ENCODE results near the gene UQCC5.

The UQCC5 gene

DNA sequence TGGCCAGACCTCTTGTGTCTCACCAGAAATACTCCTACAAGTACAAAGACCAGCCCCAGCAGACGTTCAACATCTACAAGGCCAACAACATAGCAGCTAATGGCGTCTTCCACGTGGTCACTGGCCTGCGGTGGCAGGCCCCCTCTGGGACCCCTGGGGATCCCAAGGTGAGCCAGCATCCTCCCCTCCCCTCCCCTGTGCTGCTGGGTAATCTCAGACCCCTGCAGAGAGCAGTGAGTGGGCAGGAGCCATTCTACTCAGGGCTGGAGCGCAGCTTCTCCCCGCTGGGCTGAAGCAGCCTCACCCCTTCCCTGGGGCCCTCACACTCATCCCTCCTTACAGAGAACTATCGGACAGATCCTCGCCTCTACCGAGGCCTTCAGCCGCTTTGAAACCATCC is 31.4 kb upstream of the UQCC5 start:
- no peak for DNase-seq

DNA sequence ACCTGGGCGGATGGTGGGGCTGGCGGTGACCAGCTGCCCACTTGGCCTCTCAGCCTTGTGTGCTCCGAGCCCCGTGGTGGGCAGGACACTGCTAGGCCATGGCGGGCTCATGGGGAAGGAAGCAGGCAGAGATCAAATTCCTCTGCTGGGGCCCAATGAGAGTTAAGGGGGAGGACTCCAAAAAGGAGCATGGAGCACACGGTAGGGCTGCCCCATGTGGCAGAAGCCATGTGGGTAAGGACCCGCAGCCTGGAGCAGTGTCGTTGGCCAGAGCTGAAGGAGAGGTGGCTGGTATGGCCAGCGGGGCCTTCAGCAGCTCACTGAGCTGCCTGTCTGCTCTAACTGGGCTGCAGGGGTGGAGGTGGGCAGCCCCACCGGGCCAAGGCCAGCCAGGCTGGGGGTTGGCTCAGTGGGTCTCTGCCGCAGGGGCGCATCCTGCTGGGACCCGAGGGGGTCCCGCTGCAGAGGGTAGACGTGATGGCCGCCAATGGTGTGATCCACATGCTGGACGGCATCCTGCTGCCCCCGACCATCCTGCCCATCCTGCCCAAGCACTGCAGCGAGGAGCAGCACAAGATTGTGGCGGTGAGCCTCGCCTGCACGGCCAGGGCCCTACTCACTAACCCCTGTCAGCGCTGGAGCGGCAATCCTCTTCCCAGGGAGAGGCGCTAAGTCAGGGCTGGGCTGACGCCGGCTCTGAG is 30.0 kb upstream of the UQCC5 start:
- no peak for DNase-seq

DNA sequence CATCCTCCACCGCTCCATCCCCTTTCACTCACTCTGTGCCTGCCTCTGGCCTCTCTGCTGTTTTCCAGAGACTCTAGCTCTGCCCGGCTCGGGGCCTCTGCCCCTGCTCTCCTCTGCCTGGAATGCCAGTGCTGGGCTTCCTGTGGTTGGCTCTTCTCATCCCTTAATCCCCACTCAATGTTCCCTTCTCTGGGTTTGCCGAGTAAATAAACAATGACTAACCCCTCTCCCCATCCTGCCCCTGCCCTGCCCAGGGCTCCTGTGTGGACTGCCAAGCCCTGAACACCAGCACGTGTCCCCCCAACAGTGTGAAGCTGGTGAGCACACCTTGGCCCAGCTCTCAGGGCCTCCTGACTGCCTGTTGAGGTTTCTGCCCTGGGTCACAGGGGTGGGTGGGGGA is 29.0 kb upstream of the UQCC5 start:
- no peak for DNase-seq

DNA sequence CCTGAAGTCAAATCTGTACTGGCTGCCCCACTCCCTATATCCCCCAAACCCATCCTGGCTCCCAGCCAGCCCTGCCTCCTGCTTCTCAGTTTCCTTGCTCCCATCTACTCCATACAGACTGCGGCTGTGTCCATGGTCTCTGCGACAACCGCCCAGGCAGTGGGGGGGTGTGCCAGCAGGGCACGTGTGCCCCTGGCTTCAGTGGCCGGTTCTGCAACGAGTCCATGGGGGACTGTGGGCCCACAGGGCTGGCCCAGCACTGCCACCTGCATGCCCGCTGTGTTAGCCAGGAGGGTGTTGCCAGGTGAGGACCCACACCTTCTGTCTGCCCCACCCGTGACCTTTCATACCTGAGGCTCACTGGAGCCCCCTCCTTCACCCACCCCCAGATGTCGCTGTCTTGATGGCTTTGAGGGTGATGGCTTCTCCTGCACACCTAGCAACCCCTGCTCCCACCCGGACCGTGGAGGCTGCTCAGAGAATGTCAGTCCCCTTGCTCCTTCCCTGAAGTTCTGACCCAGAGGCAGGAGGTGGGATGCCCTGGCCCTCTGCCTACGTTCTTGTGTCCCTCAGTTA is 26.6 kb upstream of the UQCC5 start:
- DNase-seq: no peak

DNA sequence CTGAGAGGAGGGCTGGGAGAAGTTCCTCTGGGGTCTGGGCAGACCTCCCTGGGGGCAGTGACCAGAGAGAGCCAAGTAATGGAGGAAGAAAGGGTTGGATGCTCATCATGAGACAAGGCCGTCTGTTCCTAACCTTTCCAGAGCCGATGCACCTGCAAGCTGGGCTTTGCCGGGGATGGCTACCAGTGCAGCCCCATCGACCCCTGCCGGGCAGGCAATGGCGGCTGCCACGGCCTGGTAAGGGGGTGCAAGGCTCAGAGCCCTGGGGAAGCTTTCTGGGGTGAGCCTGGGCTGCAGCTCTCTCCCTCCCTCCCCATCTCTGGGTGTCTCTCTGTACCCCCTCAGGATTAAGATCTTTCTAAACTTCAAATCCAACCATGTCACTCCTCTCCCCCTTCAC is 24.9 kb upstream of the UQCC5 start:
- no peak for DNase-seq

DNA sequence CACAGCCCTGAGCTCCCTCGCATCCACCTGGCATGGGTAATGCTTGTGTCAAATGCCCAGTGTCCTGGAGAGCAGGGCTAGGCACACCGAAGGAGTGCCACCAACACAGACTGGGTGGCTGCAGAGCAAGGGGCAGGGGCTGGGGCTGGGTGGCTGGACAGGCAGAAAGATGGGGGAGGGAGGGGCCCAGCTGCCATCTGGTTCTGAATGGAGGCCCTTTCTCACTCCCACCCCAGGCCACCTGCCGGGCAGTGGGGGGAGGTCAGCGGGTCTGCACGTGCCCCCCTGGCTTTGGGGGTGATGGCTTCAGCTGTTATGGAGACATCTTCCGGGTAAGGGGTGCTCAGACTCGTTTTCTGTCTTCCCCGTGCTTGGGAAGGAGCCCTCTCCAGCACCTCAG is 24.3 kb upstream of the UQCC5 start:
- no peak for DNase-seq

DNA sequence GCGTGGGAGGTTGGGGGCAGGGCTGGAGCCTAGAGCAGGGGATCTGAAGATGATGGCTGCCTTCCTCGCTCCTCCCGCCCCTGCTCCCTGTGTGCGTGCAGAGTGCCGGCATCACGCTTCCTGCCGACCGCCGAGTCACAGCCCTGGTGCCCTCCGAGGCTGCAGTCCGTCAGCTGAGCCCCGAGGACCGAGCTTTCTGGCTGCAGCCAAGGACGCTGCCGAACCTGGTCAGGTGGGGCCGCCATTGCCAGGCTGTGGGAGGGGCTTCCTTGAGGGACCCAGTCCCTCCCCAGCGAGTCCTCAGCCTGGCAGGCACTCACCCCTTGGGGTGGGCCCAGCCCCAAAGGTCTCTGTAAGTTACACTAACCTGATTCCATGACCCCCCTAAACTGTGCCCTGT is 23.7 kb upstream of the UQCC5 start:
- DNase-seq: no peak

DNA sequence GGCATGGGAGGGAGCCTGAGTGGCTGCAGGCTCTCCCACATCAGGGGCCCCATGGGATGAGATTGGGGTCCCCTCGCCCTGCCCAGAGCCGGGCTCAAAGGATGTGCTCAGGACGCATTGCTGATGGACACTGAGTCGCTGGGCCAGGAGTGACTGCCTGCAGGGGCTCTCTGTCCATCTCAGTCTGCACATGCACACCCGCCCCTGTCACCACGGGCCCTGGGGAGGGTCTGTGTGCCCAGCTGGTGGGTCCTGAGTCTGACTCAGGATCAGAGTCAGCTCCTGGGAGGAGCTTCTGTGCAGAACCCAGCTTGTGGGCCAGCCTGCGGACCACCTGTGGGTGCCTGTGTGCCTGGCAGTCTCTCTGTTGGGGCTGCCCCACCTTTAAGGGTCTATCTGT is 23.1 kb upstream of the UQCC5 start:
- DNase-seq: no peak

DNA sequence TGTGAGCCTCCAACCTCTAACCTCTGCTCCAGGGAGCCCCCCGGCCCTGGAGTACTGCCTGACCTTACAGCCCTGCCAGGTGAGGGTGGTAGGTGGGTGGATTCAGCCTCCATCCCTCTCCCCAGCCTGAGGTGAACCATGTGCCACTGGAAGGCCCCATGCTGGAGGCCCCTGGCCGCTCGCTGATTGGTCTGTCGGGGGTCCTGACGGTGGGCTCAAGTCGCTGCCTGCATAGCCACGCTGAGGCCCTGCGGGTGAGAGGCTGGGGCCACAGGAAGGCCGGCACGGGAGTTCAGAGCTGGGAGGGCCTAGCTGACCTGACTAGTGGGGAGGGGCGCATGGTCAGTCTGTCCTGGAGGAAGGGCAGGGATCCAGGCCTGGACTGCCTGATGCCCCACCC is 21.8 kb upstream of the UQCC5 start:
- no peak for DNase-seq

DNA sequence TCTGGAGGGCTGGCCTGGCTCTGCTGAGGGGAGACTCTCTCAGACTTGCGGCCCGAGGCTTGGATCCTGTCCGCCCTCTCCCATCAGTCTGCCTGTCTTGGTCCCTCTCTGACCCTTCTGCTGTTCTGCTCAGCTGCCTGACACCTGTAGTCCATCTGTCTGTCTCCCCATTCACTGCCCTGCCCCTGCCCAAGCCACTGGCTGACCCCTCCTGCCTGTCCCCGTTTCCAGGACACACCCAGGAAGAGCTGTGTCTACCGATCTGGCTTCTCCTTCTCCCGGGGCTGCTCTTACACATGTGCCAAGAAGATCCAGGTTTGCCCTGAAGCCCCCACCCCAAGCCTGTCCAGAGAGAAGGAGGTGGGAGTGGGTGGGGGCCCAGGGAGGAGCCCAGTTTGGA is 21.2 kb upstream of the UQCC5 start:
- DNase-seq: no peak

DNA sequence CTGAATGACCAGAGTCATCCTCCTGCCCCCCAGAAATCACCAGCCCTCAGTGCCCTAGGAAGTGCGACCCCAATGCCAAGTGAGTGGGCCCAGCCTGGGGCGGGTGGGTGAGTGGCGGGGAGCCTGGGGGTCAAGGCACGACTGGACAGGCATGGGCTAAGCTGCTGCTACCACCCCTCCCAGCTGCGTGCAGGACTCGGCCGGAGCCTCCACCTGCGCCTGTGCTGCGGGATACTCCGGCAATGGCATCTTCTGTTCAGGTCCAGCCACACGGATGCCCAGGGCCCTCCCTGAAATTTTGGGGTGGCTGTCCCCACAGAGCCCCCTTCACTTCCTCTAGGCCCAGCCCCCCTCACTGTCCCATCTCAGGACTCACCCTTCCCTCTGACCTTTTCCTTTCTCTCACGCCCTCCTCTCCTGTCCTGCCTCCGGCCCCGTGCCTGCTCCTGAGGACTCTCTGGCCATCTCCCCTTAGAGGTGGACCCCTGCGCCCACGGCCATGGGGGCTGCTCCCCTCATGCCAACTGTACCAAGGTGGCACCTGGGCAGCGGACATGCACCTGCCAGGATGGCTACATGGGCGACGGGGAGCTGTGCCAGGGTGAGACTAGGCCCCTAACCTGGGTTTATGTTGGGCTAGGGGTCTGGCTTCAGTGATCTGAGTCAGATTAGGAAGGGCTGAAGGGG is 19.8 kb upstream of the UQCC5 start:
- no peak for DNase-seq

DNA sequence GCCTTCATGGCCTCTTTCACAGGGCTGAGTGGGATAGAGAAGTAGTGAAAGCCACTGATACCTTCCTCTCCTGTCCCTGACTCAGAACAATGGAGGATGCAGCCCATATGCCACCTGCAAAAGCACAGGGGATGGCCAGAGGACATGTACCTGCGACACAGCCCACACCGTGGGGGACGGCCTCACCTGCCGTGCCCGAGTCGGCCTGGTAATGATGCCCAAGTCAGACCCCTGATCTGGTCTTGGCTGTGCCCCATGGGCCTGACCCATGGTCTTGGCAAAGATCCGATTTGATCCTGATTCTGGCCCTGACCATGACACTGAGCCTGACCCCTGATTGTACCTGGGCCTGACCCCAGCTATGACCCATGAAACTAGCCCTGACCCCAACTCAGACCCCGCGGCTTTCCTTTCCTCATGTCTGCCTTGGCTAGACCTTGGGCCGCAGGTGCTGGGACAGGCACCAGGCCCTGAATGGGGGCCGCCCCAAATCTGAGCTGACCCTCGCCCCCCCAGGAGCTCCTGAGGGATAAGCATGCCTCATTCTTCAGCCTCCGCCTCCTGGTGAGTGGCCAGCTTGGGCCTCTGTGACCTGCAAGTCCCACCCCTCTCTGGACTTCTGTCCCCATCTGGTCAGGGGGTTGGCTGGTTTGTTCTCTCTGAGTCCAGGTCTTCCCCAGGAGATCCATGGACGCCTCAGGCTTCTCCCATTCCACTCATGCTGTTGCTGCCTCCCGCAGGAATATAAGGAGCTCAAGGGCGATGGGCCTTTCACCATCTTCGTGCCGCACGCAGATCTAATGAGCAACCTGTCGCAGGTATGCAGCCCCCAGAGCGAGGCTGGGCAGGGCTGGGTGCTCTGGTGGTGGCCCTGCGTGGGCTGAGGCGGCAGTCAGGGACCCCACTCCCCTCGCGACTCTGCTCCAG is 18.3 kb upstream of the UQCC5 start:
- DNase-seq: no peak

DNA sequence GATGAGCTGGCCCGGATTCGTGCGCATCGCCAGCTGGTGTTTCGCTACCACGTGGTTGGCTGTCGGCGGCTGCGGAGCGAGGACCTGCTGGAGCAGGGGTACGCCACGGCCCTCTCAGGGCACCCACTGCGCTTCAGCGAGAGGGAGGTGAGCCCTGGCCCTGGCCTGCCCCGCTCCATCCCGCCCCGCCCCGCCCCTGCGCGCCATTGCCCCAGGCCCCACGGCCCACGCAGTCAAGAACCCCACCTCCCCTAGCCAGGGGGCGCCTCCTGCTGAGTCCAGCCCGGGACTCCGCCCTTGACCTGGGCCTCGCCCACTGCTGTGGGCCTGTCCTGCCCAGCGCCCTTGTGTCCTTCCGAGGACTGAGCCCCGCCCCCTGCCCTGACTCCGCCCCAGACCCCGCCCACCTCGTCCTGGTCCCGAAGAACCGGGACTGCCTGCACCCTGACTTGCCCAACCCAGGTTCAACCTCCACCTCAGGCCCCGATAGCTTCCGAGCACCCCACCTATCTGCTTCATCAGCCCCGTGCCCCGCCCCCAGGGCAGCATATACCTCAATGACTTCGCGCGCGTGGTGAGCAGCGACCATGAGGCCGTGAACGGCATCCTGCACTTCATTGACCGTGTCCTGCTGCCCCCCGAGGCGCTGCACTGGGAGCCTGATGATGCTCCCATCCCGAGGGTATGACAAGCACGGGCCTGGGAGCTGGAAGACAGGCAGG is 17.5 kb upstream of the UQCC5 start:
- no peak for DNase-seq

DNA sequence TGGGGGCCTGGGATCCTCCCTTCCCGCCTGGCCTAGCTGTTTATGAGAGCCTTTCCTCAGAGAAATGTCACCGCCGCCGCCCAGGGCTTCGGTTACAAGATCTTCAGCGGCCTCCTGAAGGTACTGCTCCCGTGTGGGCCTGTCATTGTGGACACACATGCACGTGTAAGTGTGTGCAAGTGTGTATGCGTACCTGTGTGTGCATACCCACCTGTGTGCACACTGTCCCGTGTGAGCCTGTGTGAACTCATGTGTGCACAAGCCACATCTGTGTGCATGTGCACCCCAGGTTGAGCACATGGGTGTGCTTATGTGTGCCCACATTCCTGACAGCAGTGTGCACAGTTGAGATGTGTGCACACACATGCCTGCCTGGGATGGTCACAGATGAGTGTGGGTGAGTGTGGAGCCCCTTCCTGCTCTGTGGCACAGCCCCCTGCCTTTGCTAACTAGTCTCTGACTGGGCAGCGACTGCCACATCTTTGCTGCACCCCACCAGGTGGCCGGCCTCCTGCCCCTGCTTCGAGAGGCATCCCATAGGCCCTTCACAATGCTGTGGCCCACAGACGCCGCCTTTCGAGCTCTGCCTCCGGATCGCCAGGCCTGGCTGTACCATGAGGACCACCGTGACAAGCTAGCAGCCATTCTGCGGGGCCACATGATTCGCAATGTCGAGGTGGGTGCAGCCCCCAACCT is 16.8 kb upstream of the UQCC5 start:
- no peak for DNase-seq

DNA sequence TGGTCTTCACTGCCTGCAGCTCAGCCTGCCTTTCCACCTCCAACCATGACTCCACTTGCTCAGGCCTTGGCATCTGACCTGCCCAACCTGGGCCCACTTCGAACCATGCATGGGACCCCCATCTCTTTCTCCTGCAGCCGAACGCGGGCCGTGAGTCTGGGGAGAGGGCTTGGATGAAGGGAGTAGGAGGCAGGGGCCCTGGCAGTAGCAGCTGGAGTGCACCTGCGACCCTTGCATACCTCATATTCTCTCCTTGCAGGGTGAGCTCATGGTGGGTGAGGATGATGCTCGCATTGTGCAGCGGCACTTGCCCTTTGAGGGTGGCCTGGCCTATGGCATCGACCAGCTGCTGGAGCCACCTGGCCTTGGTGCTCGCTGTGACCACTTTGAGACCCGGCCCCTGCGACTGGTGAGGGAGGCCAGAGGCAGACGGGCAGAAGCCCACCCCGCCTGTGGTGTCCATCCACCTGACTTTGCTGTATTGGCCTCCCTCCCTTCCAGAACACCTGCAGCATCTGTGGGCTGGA is 16.2 kb upstream of the UQCC5 start:
- no peak for DNase-seq

DNA sequence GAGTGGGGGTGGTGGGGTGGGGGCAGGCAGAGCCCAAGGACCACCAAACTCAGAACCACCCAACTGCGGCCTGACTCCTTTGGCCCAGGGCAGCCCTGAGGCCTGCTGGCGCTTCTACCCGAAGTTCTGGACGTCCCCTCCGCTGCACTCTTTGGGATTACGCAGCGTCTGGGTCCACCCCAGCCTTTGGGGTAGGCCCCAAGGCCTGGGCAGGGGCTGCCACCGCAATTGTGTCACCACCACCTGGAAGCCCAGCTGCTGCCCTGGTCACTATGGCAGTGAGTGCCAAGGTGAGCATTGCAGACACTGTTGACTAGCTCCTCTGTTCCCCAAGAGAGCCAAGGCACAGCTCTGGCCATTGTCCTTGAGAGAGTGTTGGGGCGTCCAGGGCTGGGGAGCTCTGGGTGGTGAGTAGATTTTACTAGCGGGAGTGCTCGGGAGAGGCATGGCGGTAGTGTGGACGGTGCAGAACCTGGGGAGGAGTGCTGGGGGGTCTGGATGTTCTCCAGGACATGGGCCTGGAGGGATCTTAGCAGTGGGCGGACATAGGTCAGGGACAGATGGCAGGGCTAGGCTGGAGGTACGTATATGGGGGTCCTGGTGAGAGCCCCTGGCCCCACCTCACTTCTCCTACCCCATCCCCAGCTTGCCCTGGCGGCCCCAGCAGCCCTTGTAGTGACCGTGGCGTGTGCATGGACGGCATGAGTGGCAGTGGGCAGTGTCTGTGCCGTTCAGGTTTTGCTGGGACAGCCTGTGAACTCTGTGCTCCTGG is 15.5 kb upstream of the UQCC5 start:
- no peak for DNase-seq

DNA sequence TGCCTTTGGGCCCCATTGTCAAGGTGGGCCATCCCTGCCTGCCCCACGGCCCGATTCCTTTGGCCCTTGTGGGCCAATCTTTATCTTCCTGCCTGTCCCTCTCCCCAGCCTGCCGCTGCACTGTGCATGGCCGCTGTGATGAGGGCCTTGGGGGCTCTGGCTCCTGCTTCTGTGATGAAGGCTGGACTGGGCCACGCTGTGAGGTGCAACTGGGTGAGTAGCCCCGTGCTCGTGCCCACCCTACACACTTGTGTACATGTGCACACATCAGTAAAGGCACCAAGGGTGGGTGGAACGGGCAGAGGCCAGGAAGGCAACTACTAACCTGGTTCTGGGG is 14.9 kb upstream of the UQCC5 start:
- no peak for DNase-seq

DNA sequence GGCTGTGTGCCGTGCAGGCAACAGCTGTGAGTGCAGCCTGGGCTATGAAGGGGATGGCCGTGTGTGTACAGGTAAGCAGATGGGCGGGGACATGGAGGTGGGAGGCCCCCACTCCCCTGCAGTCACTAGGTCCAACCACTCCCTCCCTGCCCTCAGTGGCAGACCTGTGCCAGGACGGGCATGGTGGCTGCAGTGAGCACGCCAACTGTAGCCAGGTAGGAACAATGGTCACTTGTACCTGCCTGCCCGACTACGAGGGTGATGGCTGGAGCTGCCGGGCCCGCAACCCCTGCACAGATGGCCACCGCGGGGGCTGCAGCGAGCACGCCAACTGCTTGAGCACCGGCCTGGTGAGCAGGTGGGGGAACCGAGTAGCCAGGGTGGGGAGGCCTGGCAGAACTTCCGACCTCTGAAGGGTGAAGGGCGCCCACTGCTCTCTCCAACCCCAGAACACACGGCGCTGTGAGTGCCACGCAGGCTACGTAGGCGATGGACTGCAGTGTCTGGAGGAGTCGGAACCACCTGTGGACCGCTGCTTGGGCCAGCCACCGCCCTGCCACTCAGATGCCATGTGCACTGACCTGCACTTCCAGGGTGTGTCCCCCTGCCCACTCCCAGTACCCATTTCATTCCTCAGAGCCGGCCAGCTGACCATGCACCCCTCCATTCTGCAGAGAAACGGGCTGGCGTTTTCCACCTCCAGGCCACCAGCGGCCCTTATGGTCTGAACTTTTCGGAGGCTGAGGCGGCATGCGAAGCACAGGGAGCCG is 14.3 kb upstream of the UQCC5 start:
- no peak for DNase-seq

DNA sequence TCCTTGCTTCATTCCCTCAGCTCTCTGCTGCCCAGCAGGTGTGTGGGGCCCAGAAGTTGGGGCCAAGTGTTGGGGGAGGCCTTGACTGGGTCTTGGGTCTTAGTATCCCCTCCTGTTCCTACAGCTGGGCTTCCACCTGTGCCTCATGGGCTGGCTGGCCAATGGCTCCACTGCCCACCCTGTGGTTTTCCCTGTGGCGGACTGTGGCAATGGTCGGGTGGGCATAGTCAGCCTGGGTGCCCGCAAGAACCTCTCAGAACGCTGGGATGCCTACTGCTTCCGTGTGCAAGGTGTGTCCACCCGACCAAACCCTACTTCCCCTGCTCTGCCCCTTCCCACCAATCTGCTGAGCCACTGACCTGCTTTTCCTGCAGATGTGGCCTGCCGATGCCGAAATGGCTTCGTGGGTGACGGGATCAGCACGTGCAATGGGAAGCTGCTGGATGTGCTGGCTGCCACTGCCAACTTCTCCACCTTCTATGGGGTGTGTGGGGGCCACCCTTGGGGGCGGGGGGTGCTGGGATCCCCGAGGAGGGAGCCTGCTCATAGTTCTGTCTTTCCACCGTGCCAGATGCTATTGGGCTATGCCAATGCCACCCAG is 13.7 kb upstream of the UQCC5 start:
- no peak for DNase-seq

All from activated CD4-positive, alpha-beta T cell treated with anti-CD3 and anti-CD28 coated beads, Interleukin-2, Interleukin-6, amounts not matched to agents 100 ng/mL and 50 ng/mL, durations not matched to agents 16 hours and 8 hours (primary cell).